Measurements from ENCODE around the gene SNX19. TPM values are rescaled to one million over a fixed set of nuclear protein-coding genes. Genes with fewer than 3 reads are reported as not detected.

Gene SNX19
- total RNA-seq, 3 donors from 2014 or later: 91.0 to 119 (median 100) TPM

DNA sequence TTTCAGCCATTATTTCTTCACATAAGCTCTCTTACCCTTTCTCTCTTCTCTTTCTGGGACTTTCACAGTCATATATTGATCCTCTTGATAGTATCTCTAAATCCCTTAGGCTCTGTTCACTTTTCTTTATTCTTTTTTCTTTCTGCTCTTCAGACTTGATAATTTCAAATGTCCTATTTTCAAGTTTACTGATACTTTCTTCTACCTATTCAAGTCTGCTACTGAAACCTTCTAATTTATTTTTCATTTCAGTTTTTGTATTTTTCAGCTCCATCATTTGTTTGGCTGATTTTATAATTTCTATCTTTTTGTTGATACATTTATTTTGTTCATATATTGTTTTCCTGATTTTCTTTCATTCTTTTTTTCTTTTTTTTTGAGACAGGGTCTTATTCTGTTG, 79.1 kb downstream of the SNX19 start:
- no peak for TF ChIP-seq POLR2AphosphoS5 (IDR thresholded peaks at IDR 0.05)
- Histone ChIP-seq H3K27me3 (no peaks in the 10 kb centered on the region), H3K4me3 (no peak overlapping the region), H3K36me3 (no peaks in the 10 kb centered on the region), H3K27ac (no peak overlapping the region), H3K9me3 (peaks cover 0 to 21% of the 10 kb centered on the region in 2 donors), H3K4me1 (no peaks in the 10 kb centered on the region)
- no peak for DNase-seq (ENCODE audit: low spot score in 2 of 2)
- intact Hi-C loops (cut with DNase I; ENCODE audit: low total_unique reads): no loop called here

DNA sequence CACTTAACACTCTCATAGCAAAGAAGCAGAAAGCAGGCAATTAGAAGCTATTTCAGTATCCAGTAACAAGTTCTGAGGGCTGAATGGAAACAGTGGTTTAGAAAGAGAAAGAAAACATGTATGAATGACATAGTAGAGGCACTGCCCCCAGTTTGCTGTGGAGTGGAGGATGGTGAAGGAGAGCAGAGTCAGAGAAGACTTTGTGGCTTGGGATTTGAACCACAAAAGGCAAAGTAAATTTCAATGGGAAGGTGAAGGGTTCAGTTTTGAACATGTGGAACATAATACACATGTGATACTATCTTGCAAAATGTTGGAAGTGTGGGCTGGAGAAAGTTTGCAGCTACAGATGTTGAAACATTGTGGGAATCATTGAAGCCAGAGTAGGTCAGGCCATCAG, 81.4 kb downstream of the SNX19 start:
- peaks cover 3 to 4% of the 10 kb centered on the region in 2 donors for H3K4me1 ChIP-seq

DNA sequence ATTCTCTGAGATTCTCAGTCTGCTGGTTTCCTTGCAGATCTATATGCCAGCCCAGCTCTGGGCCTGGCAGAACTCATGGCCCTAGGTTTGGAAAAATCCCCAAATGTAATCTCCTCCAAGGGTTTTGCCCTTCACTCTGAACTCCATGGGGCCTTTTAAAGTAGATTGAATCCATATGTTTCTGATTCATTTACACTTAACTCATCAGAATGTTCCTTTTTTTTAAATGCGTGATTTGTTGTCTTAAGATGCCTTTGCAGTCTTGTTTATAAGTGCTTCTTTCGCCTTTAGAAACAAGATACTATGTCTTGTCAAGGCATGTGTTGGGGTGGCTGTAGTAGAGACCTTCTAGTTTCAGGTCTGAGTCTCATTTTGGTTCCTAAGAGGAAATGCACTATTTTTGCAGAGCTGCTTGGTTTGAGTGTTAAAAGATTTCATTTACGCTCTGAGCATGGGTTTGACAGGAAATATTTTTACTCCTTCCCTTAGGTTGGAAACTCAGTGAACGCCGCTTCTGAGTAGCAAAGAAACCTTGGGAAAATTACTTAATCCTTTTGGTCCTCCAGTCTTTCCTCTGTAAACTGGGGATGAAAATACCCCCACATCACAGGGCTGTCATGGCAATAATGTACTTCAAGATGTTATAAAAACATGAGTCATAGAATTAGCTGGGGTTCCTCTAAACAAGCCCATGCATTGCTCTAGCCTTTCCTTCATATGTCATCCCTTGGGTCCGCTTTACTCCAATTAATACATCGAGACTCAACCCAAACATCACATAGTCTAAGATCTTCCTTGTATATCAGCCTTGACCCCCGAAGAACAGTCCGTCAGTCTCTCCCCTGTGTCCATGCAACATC, 83.5 kb downstream of the SNX19 start:
- TF ChIP-seq, protein P1, sequence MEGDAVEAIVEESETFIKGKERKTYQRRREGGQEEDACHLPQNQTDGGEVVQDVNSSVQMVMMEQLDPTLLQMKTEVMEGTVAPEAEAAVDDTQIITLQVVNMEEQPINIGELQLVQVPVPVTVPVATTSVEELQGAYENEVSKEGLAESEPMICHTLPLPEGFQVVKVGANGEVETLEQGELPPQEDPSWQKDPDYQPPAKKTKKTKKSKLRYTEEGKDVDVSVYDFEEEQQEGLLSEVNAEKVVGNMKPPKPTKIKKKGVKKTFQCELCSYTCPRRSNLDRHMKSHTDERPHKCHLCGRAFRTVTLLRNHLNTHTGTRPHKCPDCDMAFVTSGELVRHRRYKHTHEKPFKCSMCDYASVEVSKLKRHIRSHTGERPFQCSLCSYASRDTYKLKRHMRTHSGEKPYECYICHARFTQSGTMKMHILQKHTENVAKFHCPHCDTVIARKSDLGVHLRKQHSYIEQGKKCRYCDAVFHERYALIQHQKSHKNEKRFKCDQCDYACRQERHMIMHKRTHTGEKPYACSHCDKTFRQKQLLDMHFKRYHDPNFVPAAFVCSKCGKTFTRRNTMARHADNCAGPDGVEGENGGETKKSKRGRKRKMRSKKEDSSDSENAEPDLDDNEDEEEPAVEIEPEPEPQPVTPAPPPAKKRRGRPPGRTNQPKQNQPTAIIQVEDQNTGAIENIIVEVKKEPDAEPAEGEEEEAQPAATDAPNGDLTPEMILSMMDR (IDR thresholded peaks at IDR 0.05): no peak
- TF ChIP-seq POLR2A (IDR thresholded peaks at IDR 0.05) (no peak), POLR2AphosphoS5 (IDR thresholded peaks at IDR 0.05) (no peak)
- intact Hi-C loops (cut with DNase I; ENCODE audit: low total_unique reads): no loop called here
- no peak for DNase-seq (ENCODE audit: low spot score in 2 of 2)
- Histone ChIP-seq H3K4me3 (no peak overlapping the region), H3K4me1 (peaks cover 3 to 7% of the 10 kb centered on the region in 2 donors), H3K27ac (peak overlapping the region in 1 of 2 donors; percentile 80), H3K36me3 (no peaks in the 10 kb centered on the region), H3K9me3 (peaks cover 0 to 19% of the 10 kb centered on the region in 2 donors), H3K27me3 (no peaks in the 10 kb centered on the region)

More for the DNA sequence above, 81.4 kb downstream of the SNX19 start:
- Histone ChIP-seq H3K9me3 (peaks cover 0 to 21% of the 10 kb centered on the region in 2 donors), H3K4me3 (no peak overlapping the region), H3K27ac (peak overlapping the region in 1 of 2 donors; percentile 32), H3K27me3 (no peaks in the 10 kb centered on the region), H3K36me3 (no peaks in the 10 kb centered on the region)
- DNase-seq (ENCODE audit: low spot score in 2 of 2): no peak
- no peak for TF ChIP-seq POLR2A (IDR thresholded peaks at IDR 0.05)
- TF ChIP-seq, protein P1 (IDR thresholded peaks at IDR 0.05): no peak
- no peak for TF ChIP-seq POLR2AphosphoS5 (IDR thresholded peaks at IDR 0.05)
- intact Hi-C loops (cut with DNase I; ENCODE audit: low total_unique reads): no loop called here

DNA sequence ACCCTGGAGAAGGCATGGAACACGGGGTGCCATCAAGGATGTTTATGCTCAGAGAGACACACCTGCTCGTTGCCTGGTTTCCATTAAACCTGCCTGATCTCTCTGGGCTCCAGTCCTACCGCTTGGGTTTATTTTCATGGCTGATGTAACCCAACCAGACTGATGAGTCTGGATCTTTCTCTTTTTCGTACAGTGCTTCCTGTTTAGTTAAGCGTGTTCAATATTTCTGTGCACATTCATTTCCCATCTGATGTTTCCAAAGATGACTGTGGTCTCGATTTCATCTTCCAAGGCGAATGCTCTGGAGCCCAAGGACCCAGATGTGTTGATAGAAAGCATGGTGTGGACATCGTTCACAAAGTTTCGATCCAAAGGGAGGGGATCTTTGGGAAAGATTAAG, 84.3 kb downstream of the SNX19 start:
- no peaks in the 10 kb centered on the region for H3K27me3 ChIP-seq
- H3K4me1 ChIP-seq: peaks cover 3 to 7% of the 10 kb centered on the region in 2 donors
- peaks cover 0 to 11% of the 10 kb centered on the region in 2 donors for H3K9me3 ChIP-seq
- H3K36me3 ChIP-seq: no peaks in the 10 kb centered on the region
- no peak overlapping the region for H3K4me3 ChIP-seq
- peak overlapping the region; percentile 27 to 80 for H3K27ac ChIP-seq
- intact Hi-C loops (cut with DNase I; ENCODE audit: low total_unique reads): no loop called here
- DNase-seq (ENCODE audit: low spot score in 2 of 2): no peak
- TF ChIP-seq POLR2A (IDR thresholded peaks at IDR 0.05): no peak
- TF ChIP-seq POLR2AphosphoS5 (IDR thresholded peaks at IDR 0.05): no peak
- TF ChIP-seq, protein P1 (IDR thresholded peaks at IDR 0.05): no peak

DNA sequence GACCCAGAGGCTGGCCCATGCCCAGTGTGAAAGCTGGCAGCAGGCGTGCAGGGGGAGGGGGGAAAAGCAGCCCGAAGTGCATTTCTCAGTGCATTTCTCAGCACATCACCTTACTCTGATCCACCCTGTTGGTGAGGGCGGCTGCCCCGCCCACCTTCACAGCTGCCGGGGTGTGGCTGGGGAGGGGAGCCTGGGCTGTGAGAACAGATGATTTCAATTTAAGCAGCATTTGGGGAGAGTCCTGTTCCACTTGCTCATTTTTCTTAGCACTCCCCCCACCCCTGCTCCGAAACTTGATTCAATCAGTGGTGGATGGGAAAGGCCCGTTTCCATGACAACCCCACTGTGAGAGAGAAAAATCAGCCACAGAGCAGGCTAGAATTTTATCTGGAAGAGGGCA, 84.8 kb downstream of the SNX19 start:
- Histone ChIP-seq H3K4me1 (peaks cover 3 to 7% of the 10 kb centered on the region in 2 donors), H3K4me3 (no peak overlapping the region), H3K27ac (peak overlapping the region; percentile 27 to 80), H3K27me3 (no peaks in the 10 kb centered on the region), H3K9me3 (peaks cover 0 to 10% of the 10 kb centered on the region in 2 donors), H3K36me3 (no peaks in the 10 kb centered on the region)
- DNase-seq (ENCODE audit: low spot score in 2 of 2): no peak
- TF ChIP-seq POLR2AphosphoS5 (IDR thresholded peaks at IDR 0.05): no peak
- no peak for TF ChIP-seq POLR2A (IDR thresholded peaks at IDR 0.05)
- TF ChIP-seq, protein P1 (IDR thresholded peaks at IDR 0.05): no peak
- intact Hi-C loops (cut with DNase I; ENCODE audit: low total_unique reads): no loop called here
